IPS DF 6.9 (cell line): ENCODE results near the gene CC2D2A.
"Not testable (repeated sequence)": the region's sequence is repeated elsewhere in the genome, so short reads cannot be mapped to it uniquely, and the experiment has no call there.

Experiments
- DNase-seq: peaks from one replicate; pipeline ENCODE4 v3.0.0-alpha.2; 2013; ENCODE audit warnings: low read depth, low spot score
- H3K27ac ChIP-seq: one replicate; pipeline ENCODE4 v1.5.1; 2013; ENCODE audit warnings: low read length, control low read depth
- H3K27me3 ChIP-seq: 2 replicates; pipeline ENCODE4 v1.6.1; 2013; ENCODE audit warnings: mild to moderate bottlenecking, low read length; ENCODE audit not compliant: control insufficient read depth, insufficient read depth
- H3K36me3 ChIP-seq: 2 replicates; pipeline ENCODE4 v1.6.1; 2013; ENCODE audit warnings: low read length; ENCODE audit not compliant: control insufficient read depth, insufficient read depth
- H3K4me1 ChIP-seq: 2 replicates; pipeline ENCODE4 v1.6.1; 2013; ENCODE audit warnings: low read length; ENCODE audit not compliant: control insufficient read depth, insufficient read depth
- H3K4me3 ChIP-seq: 2 replicates; pipeline ENCODE4 v1.5.1; 2013; ENCODE audit warnings: mild to moderate bottlenecking, low read length
- H3K9me3 ChIP-seq: 2 replicates; pipeline ENCODE4 v1.6.1; 2013; ENCODE audit warnings: low read length, inconsistent platforms; ENCODE audit not compliant: control insufficient read depth, insufficient read depth
- WGBS: extraction: QIAGEN DNeasy Blood & Tissue Kit; methylation state at CpG from one replicate; pipeline ENCODE4 v1.1.7; 2013; ENCODE audit warnings: mixed read lengths, missing lambda C conversion rate; ENCODE audit not compliant: insufficient read length, insufficient coverage; 5-methylcytosine and 5-hydroxymethylcytosine counted together

The CC2D2A gene

GRCh38 chr4:15510961-15511360, 41.3 kb downstream of the CC2D2A start:
- Histone ChIP-seq H3K36me3 (no peaks in the 10 kb centered on the region), H3K4me1 (no peaks in the 10 kb centered on the region), H3K4me3 (no peak overlapping the region), H3K27ac (no peak overlapping the region), H3K27me3 (no peaks in the 10 kb centered on the region), H3K9me3 (no peaks in the 10 kb centered on the region)
- WGBS, result no CpG with 5 or more reads among the region's 6 CpGs
- no peak for DNase-seq

DNA sequence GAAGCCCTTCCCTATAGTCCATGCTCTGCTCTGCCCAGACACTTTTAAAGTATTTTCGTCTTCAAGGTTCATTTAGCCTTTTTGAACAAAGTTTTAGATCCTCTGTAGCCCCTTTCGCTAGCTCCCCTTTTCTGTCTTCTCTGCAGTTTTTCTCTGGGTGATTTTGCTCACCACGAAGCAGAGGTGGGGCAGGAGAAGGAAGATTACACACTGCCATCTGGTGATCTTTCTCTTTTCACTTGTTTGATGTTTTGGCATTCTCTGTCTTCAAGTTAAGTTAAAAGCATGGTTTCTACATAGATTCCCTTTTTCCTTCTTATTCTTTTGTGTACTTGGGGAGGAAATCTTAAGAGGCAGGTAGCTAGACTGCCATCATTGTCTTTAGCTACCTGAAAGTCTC, 43.9 kb downstream of the CC2D2A start:
- H3K27ac ChIP-seq, result no peak overlapping the region
- no peaks in the 10 kb centered on the region for H3K27me3 ChIP-seq
- no peak for DNase-seq
- WGBS, result no CpG with 5 or more reads among the region's 3 CpGs
- H3K36me3 ChIP-seq, result no peaks in the 10 kb centered on the region
- no peak overlapping the region for H3K4me3 ChIP-seq
- no peaks in the 10 kb centered on the region for H3K9me3 ChIP-seq
- no peaks in the 10 kb centered on the region for H3K4me1 ChIP-seq

GRCh38 chr4:15515106-15515505, 45.4 kb downstream of the CC2D2A start:
- H3K27ac ChIP-seq, result no peak overlapping the region
- DNase-seq, result no peak
- no peaks in the 10 kb centered on the region for H3K4me1 ChIP-seq
- no peak overlapping the region for H3K4me3 ChIP-seq
- no CpG with 5 or more reads among the region's 4 CpGs for WGBS
- no peaks in the 10 kb centered on the region for H3K36me3 ChIP-seq
- H3K9me3 ChIP-seq, result no peaks in the 10 kb centered on the region
- H3K27me3 ChIP-seq, result no peaks in the 10 kb centered on the region

DNA sequence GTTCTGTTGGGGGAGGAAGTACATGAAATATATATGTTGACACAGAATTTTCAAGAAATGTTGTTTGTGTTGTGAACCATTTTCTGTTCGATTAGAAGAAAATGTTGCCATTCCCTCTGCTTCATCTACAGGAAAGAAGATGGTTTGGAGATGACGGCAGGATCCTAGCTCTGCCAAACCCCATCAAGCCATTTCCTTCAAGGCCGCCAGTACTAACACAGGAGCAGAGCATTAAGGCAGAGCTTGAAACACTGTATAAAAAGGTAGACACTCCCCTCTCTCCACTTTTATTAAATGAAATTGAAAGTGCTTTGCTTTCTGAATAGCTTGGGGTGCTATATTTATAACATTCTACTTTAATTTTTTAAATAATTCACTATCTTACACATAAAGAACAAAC, 46.8 kb downstream of the CC2D2A start:
- Histone ChIP-seq H3K27me3 (no peaks in the 10 kb centered on the region), H3K27ac (no peak overlapping the region), H3K4me3 (no peak overlapping the region), H3K4me1 (no peaks in the 10 kb centered on the region), H3K9me3 (no peaks in the 10 kb centered on the region), H3K36me3 (no peaks in the 10 kb centered on the region)
- DNase-seq, result no peak
- no CpG with 5 or more reads among the region's 3 CpGs for WGBS

GRCh38 chr4:15517681-15518080, 48.0 kb downstream of the CC2D2A start:
- not testable (repeated sequence) for H3K4me1 ChIP-seq, H3K4me3 ChIP-seq, H3K9me3 ChIP-seq, H3K27me3 ChIP-seq, DNase-seq, H3K27ac ChIP-seq, H3K36me3 ChIP-seq
- WGBS, result no CpG with 5 or more reads among the region's 4 CpGs

DNA sequence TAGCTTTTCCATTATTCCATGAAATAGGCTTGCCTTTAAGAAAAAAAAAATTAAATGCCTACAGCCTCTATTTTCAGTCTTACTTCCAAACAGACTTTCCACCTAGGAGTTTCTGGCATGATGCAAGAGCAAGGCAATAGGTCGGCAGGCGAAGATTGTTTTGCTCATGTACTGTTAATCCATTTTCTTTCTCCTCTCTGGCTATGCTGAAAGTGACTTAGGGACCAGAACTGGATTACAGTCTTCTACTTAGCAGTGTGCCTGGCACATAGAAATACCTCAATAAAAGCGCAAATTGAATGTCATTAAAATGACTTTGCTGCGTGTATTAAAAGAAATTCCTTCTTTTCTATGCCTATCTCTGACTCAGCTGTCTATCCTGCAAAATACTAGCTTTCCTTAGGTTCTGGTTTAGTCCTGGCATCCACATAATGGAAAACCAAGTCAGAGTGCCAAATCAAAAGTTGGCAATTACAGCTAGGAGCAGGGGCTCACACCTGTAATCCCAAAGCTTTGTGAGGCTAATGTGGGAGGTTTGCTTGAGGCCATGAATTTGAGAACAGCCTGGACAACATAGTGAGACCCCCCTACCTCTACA, 51.9 kb downstream of the CC2D2A start:
- no peak overlapping the region for H3K4me3 ChIP-seq
- WGBS, result no CpG with 5 or more reads among the region's 4 CpGs
- no peak for DNase-seq
- no peaks in the 10 kb centered on the region for H3K27me3 ChIP-seq
- no peaks in the 10 kb centered on the region for H3K9me3 ChIP-seq
- no peaks in the 10 kb centered on the region for H3K4me1 ChIP-seq
- H3K36me3 ChIP-seq, result no peaks in the 10 kb centered on the region
- no peak overlapping the region for H3K27ac ChIP-seq

DNA sequence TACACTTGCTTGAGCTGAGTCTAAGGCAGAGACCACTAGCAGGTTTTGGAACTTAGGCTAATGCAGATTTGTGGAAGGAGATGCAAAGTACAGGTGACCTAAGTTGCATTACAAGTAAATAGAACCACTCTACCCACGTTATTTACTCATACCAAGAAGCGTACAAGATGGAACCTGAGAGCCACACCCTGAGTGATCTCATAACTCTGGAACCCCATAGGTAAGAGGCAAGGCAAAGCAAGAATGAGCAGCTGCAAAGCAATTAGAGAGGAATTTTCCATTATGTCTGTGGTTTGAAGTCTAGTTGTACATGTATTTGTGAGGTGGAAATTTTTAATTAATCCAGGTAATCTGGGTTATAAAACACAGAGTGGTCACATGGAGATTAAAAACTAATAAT, 55.4 kb downstream of the CC2D2A start:
- Histone ChIP-seq H3K27me3 (no peaks in the 10 kb centered on the region), H3K9me3 (no peaks in the 10 kb centered on the region), H3K27ac (no peak overlapping the region), H3K4me1 (no peaks in the 10 kb centered on the region), H3K4me3 (no peak overlapping the region), H3K36me3 (no peaks in the 10 kb centered on the region)
- no CpG with 5 or more reads among the region's 2 CpGs for WGBS
- DNase-seq, result no peak

DNA sequence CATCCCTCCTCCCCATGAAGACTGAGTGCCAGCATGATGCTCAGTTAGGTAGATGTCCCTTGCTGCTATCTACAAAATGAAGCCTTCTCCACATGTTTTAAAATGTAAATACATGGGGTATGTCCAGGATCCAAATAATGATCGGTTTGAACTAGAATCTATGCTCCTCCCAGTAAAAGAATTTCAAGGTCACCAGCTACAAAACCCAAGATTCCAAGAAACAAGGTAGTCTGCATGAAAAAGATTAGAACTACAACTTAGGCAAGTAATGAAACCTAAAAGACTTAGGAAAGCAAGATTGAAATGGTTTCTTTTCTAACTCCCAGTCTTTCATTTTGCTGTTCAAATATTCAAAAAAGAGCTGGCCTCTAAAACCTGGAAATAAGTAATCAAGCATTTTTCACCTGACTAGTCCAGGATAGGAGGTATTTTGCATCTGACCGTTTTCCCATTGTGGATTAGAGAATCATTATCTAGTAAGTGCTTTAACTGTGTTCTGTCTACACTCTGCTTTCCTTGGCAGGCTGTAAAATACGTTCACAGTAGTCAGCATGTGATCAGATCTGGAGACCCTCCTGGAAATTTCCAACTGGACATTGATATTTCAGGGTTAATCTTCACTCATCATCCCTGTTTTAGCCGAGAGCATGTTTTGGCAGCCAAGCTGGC, 57.4 kb downstream of the CC2D2A start:
- WGBS, result no CpG with 5 or more reads among the region's 4 CpGs

GRCh38 chr4:15531792-15532191, 62.1 kb downstream of the CC2D2A start:
- no CpG with 5 or more reads among the region's 3 CpGs for WGBS
- no peaks in the 10 kb centered on the region for H3K9me3 ChIP-seq
- H3K27me3 ChIP-seq, result no peaks in the 10 kb centered on the region
- no peak overlapping the region for H3K27ac ChIP-seq
- no peaks in the 10 kb centered on the region for H3K36me3 ChIP-seq
- no peak overlapping the region for H3K4me3 ChIP-seq
- DNase-seq, result no peak
- H3K4me1 ChIP-seq, result no peaks in the 10 kb centered on the region

More for the DNA sequence above, 57.4 kb downstream of the CC2D2A start:
- Histone ChIP-seq H3K27ac (no peak overlapping the region), H3K9me3 (no peaks in the 10 kb centered on the region), H3K4me1 (no peaks in the 10 kb centered on the region), H3K36me3 (no peaks in the 10 kb centered on the region), H3K27me3 (no peaks in the 10 kb centered on the region), H3K4me3 (no peak overlapping the region)
- DNase-seq, result no peak

- Histone ChIP-seq H3K4me1 (no peaks in the 10 kb centered on the region), H3K36me3 (no peaks in the 10 kb centered on the region), H3K27me3 (no peaks in the 10 kb centered on the region), H3K9me3 (no peaks in the 10 kb centered on the region), H3K4me3 (no peak overlapping the region), H3K27ac (no peak overlapping the region)
- no CpG with 5 or more reads among the region's 2 CpGs for WGBS
- DNase-seq, result no peak
These were observed 64.1 kb downstream of the CC2D2A start for GRCh38 chr4:15533817-15534216.

- no peaks in the 10 kb centered on the region for H3K27me3 ChIP-seq
These were observed 65.9 kb downstream of the CC2D2A start for GRCh38 chr4:15535599-15535998.

More at GRCh38 chr4:15535599-15535998, 65.9 kb downstream of the CC2D2A start:
- Histone ChIP-seq H3K9me3 (no peaks in the 10 kb centered on the region), H3K4me1 (no peaks in the 10 kb centered on the region), H3K36me3 (no peaks in the 10 kb centered on the region), H3K4me3 (no peak overlapping the region), H3K27ac (no peak overlapping the region)
- no CpG with 5 or more reads among the region's 6 CpGs for WGBS
- DNase-seq, result no peak
